Upper lobe of left lung (tissue), 6 donors: ENCODE results near the gene MORF4L2. TPM values are rescaled to one million over a fixed set of nuclear protein-coding genes. Genes with fewer than 3 reads are reported as not detected.

Experiments
- ATAC-seq, 2 donors: fragments of 200-7000 bp; cut with Tn5 transposase; one replicate each; pipeline ENCODE4 v1.9.1; 2022; ENCODE audit warnings: mild to moderate bottlenecking in 2 of 2, moderate library complexity in 2 of 2; ENCODE audit not compliant: low FRiP score in 2 of 2
- DNase-seq, 2 donors: peaks; one replicate each; pipeline ENCODE4 v3.0.0-alpha.2; 2019 to 2020
- H3K27ac ChIP-seq, 4 donors: fragments of 200-600 bp; sonication (generic); one replicate each; pipeline ENCODE4 v1.5.1; 2016 to 2019
- H3K27me3 ChIP-seq, 4 donors: fragments of 200-600 bp; sonication (generic); one replicate each; pipeline ENCODE4 v1.5.1; 2017 to 2019
- H3K36me3 ChIP-seq, 4 donors: fragments of 200-600 bp; sonication (generic); one replicate each; pipeline ENCODE4 v1.5.1; 2016 to 2019
- H3K4me1 ChIP-seq, 4 donors: fragments of 200-600 bp; sonication (generic); one replicate each; pipeline ENCODE4 v1.5.1; 2018 to 2019
- H3K4me3 ChIP-seq, 4 donors: fragments of 200-600 bp; sonication (generic); one replicate each; pipeline ENCODE4 v1.5.1; 2017 to 2019; ENCODE audit warnings: mild to moderate bottlenecking in 2 of 4, moderate library complexity in 1 of 4
- H3K9me3 ChIP-seq, 4 donors: fragments of 200-600 bp; sonication (generic); one replicate each; pipeline ENCODE4 v1.5.1; 2018 to 2019
- EP300 ChIP-seq, 4 donors: sonication (generic); formaldehyde crosslinking; IDR thresholded peaks; one replicate each; pipeline ENCODE4 v1.5.1; 2017; ENCODE audit warnings: antibody characterized with exemption in 4 of 4, control low read depth in 2 of 4
- POLR2A ChIP-seq, 4 donors: fragments of 450-650 bp; IDR thresholded peaks; one replicate each; pipeline ENCODE4 v1.5.1; 2016 to 2017; ENCODE audit warnings: antibody characterized with exemption in 4 of 4, mild to moderate bottlenecking in 2 of 4
- POLR2AphosphoS5 ChIP-seq, 2 donors: sonication (generic); formaldehyde crosslinking; IDR thresholded peaks; one replicate each; pipeline ENCODE4 v1.5.1; 2017; ENCODE audit warnings: antibody characterized with exemption in 2 of 2
- WGBS, 2 donors: methylation state at CpG; one replicate each; pipeline ENCODE4 v1.1.5; 2017 to 2018; 5-methylcytosine and 5-hydroxymethylcytosine counted together
- total RNA-seq, 6 donors: library from RNA; depleted of rRNA in 4 of 6; stranded (reverse); fragments of >200 nt in 4 of 6; gene quantifications; one replicate each; pipeline versions ENCODE4 v1.1.0 to v1.2.1, GENCODE V29; 2016 to 2021
- TF ChIP-seq, protein P1 (sequence below), 6 experiments: fragments of 450-650 bp in 4 of 6; fragments of 200-600 bp in 2 of 6; sonication (generic) in 2 of 6; IDR thresholded peaks; one replicate each; pipeline ENCODE4 v1.5.1; 2016 to 2019; ENCODE audit warnings: antibody characterized with exemption in 6 of 6
- donor health status: DM: no; HTN: no; CAD: no; lungs with moderate emphysema.
- donor health status: DM: no; HTN: yes; CAD: no; lungs with severe emphysema.

Gene MORF4L2
- total RNA-seq, 6 donors from 2014 or later: 154 to 253 (median 186) TPM

DNA sequence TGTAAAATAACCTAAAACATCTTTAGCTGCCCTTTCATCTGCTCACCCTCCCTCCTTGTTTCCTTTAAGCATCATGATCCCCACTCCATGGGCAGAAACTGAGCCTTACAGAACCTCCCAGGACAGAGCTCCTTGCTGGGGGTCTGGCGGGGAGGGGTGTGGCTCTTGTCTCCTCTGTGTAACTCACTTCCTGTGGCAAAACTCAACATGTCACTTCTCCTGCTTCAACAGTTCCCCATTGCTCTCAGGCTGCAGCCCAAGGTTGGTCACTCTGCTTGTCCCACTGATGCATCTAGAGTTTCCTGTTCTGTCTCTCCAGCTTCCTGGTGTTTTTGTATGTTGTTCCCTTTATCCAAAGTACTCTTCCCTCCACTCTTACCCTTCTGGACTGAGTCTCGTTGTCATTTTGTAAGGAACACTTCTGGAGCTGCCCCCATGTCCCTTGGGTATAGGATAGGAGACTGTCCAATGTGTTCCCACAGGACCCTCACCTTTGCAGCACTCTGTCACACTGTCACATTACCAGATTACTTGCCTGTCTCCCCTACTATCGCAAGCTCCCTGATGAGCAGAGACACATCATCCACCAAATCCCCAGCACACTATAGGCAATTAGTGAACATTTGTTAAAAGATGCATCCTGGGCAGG is 43.8 kb upstream of the MORF4L2 start:
- H3K27ac ChIP-seq: no peak overlapping the region
- DNase-seq (no peak), ATAC-seq (no peak)
- H3K4me1 ChIP-seq: no peaks in the 10 kb centered on the region
- no peaks in the 10 kb centered on the region for H3K27me3 ChIP-seq
- H3K9me3 ChIP-seq: no peaks in the 10 kb centered on the region
- no peak overlapping the region for H3K4me3 ChIP-seq
- TF ChIP-seq POLR2AphosphoS5 (IDR thresholded peaks at IDR 0.05) (no peak), EP300 (IDR thresholded peaks at IDR 0.05) (no peak), POLR2A (IDR thresholded peaks at IDR 0.05) (no peak)
- TF ChIP-seq, protein P1, sequence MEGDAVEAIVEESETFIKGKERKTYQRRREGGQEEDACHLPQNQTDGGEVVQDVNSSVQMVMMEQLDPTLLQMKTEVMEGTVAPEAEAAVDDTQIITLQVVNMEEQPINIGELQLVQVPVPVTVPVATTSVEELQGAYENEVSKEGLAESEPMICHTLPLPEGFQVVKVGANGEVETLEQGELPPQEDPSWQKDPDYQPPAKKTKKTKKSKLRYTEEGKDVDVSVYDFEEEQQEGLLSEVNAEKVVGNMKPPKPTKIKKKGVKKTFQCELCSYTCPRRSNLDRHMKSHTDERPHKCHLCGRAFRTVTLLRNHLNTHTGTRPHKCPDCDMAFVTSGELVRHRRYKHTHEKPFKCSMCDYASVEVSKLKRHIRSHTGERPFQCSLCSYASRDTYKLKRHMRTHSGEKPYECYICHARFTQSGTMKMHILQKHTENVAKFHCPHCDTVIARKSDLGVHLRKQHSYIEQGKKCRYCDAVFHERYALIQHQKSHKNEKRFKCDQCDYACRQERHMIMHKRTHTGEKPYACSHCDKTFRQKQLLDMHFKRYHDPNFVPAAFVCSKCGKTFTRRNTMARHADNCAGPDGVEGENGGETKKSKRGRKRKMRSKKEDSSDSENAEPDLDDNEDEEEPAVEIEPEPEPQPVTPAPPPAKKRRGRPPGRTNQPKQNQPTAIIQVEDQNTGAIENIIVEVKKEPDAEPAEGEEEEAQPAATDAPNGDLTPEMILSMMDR (IDR thresholded peaks at IDR 0.05): no peak
- no peaks in the 10 kb centered on the region for H3K36me3 ChIP-seq
- 55 to 56% methylated on average over 3 of the region's 3 CpGs for WGBS, 2 donors

DNA sequence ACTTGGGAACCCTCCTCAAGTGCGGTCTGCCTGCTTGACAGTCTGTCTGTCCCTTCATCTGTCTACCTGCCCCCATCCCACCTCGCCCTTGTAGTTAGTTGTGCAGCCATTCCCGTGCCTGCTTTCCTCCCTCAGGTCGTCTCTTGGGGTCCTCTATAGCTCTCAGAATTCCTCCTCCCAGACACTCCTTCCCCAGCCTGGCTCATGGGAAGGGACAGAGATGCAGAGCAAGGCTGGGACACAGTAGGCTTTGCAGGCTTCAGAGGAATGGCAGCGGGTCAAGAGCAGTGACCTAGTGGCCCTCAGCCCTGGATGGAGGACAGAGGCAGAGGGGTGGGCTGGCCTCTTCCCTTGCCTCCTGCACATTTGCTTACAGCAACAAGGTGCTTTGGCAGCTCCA is 42.5 kb upstream of the MORF4L2 start:
- Histone ChIP-seq H3K4me1 (no peaks in the 10 kb centered on the region), H3K4me3 (no peak overlapping the region), H3K36me3 (no peaks in the 10 kb centered on the region), H3K27ac (no peak overlapping the region), H3K9me3 (no peaks in the 10 kb centered on the region), H3K27me3 (no peaks in the 10 kb centered on the region)
- ATAC-seq (no peak), DNase-seq (no peak)
- TF ChIP-seq POLR2AphosphoS5 (IDR thresholded peaks at IDR 0.05) (no peak), POLR2A (IDR thresholded peaks at IDR 0.05) (no peak), EP300 (IDR thresholded peaks at IDR 0.05) (no peak)
- TF ChIP-seq, protein P1 (IDR thresholded peaks at IDR 0.05): no peak
- WGBS, 2 donors: 46 to 50% methylated on average over 4 to 5 of the region's 5 CpGs

DNA sequence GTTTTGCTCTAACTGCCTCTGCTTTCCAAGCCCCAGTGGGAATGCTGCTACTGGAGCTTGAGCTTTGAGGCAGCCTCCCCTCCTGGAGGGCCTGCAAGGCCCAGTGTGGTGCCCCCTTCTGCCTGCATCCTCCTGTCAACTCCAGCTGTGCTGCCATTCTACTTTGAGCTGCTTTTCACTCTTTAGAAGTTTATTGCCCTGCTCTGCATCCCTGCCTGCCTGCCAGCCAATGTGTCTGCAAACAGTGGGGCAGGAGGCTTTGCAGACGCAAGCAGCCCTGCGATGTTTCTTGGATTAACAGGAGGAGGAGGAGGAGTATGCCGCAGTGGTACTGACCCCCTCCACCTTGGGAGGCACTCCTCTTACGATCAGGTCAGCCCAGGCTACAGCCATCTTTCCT is 40.6 kb upstream of the MORF4L2 start:
- no peaks in the 10 kb centered on the region for H3K9me3 ChIP-seq
- TF ChIP-seq EP300 (IDR thresholded peaks at IDR 0.05) (no peak), POLR2A (IDR thresholded peaks at IDR 0.05) (no peak), POLR2AphosphoS5 (IDR thresholded peaks at IDR 0.05) (no peak)
- TF ChIP-seq, protein P1 (IDR thresholded peaks at IDR 0.05): no peak
- no peaks in the 10 kb centered on the region for H3K36me3 ChIP-seq
- no peak for ATAC-seq
- 57% methylated on average over 4 of the region's 4 CpGs; no CpG with 5 or more reads in 1 of the 2 donors for WGBS, 2 donors
- no peaks in the 10 kb centered on the region for H3K4me1 ChIP-seq
- no peak overlapping the region for H3K4me3 ChIP-seq
- H3K27me3 ChIP-seq: no peaks in the 10 kb centered on the region
- H3K27ac ChIP-seq: no peak overlapping the region
- no peak for DNase-seq

DNA sequence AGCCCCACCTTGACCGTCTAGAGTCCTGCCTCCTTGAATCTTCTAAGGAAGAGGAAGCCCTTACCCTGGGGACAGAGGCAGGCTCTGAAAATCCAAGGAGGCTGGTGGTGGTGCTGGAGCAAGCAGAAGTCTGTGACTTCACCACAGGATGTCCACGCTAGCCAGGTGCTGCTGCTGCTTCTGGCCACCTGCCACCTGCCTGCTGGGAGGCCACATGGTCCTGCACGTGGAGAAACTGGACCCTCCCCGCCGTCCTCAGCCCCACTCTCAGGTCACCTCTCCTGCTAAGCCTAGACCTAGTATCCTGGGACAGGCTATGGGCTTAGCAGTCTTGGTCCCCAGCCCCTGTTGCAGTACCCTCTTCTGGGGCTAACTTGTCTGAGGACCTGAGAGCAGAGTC is 40.0 kb upstream of the MORF4L2 start:
- ATAC-seq: no peak
- Histone ChIP-seq H3K36me3 (no peaks in the 10 kb centered on the region), H3K9me3 (no peaks in the 10 kb centered on the region), H3K27ac (no peak overlapping the region), H3K4me1 (no peaks in the 10 kb centered on the region), H3K4me3 (no peak overlapping the region), H3K27me3 (no peaks in the 10 kb centered on the region)
- DNase-seq: no peak
- 75 to 80% methylated on average over 3 to 5 of the region's 5 CpGs for WGBS, 2 donors
- TF ChIP-seq EP300 (IDR thresholded peaks at IDR 0.05) (no peak), POLR2AphosphoS5 (IDR thresholded peaks at IDR 0.05) (no peak), POLR2A (IDR thresholded peaks at IDR 0.05) (no peak)
- TF ChIP-seq, protein P1 (IDR thresholded peaks at IDR 0.05): no peak

DNA sequence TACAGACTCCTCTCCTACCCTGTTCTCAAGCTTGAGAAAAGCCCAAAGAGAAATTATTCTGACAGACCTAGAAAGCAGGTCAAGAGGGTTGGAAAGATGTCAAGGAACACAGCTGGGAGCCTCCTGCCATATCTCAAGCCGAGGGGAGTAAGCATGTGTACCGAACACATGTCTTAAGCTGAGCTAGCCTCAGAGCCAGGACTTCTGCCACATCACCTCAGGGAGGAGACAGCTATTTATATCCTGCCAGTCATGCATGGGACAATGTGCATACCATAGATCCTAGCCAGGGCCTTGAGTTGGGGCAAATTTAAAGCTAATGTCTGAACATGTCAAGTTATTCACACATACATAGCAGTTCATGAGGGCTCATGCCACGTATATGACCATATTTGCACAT is 36.0 kb upstream of the MORF4L2 start:
- Histone ChIP-seq H3K4me3 (no peak overlapping the region), H3K9me3 (no peaks in the 10 kb centered on the region), H3K36me3 (no peaks in the 10 kb centered on the region), H3K4me1 (no peaks in the 10 kb centered on the region), H3K27ac (no peak overlapping the region), H3K27me3 (no peaks in the 10 kb centered on the region)
- TF ChIP-seq, protein P1 (IDR thresholded peaks at IDR 0.05): no peak
- TF ChIP-seq EP300 (IDR thresholded peaks at IDR 0.05): no peak
- no peak for ATAC-seq
- no peak for DNase-seq
- 33 to 66% methylated on average over 1 to 3 of the region's 3 CpGs for WGBS, 2 donors
